ENCODE measurements around the gene CPB1.
"Not testable (repeated sequence)": the region's sequence is repeated elsewhere in the genome, so short reads cannot be mapped to it uniquely, and the experiment has no call there.

The CPB1 gene

DNA sequence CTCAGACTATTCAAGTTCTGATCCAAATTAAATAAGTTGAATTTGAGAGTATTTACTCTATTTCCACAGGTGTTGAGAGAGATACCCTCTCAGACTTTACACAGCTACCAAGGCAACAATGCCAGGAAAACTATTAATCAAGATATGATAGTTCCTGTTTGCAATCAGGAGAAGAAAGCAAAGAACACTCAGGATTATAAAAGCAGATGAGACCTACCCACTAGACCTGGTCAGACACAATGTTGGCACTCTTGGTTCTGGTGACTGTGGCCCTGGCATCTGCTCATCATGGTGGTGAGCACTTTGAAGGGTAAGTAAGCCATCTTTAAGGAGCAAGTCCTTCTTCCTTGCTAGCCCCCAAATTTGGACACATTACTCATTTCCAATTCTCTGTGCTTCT lies at the start of gene CPB1:
CPB1 (plus strand) TSS at position 227 of the 400 bp plus-strand sequence; CDS start at position 240, 13 bp downstream.
- no peak within 1 kb of the TSS for H3K4me3 ChIP-seq (ENCODE audit: low read length)
- TF ChIP-seq CTCF (IDR thresholded peaks at IDR 0.05; ENCODE audit: insufficient read depth, low read depth, low read length, missing control alignments) = no peak
- DNase-seq (ENCODE audit: low read depth) = no peak

GRCh38 chr3:148778926-148779325 lies 48.7 kb upstream of the CPB1 start:
- no peak for TF ChIP-seq CTCF (IDR thresholded peaks at IDR 0.05; ENCODE audit: insufficient read depth, low read depth, low read length, missing control alignments)
- H3K4me3 ChIP-seq (ENCODE audit: low read length) = no peak overlapping the region
- DNase-seq (ENCODE audit: low read depth) = no peak

DNA sequence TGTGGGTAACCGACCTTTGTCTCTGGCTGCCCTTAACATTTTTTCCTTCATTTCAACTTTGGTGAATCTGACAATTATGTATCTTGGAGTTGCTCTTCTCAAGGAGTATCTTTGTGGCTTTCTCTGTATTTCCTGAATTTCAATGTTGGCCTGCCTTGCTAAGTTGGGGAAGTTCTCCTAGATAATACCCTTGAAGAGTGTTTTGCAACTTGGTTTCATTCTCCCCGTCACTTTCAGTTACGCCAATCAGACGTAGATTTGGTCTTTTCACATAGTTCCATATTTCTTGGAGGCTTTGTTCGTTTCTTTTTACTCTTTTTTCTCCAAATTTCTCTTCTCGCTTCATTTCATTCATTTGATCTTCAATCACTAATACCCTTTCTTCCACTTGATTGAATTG lies 42.6 kb upstream of the CPB1 start:
- H3K4me3 ChIP-seq (ENCODE audit: low read length); DNase-seq (ENCODE audit: low read depth): not testable (repeated sequence)

GRCh38 chr3:148786159-148786558 lies 41.5 kb upstream of the CPB1 start:
- not testable (repeated sequence) for H3K4me3 ChIP-seq (ENCODE audit: low read length); DNase-seq (ENCODE audit: low read depth)

DNA sequence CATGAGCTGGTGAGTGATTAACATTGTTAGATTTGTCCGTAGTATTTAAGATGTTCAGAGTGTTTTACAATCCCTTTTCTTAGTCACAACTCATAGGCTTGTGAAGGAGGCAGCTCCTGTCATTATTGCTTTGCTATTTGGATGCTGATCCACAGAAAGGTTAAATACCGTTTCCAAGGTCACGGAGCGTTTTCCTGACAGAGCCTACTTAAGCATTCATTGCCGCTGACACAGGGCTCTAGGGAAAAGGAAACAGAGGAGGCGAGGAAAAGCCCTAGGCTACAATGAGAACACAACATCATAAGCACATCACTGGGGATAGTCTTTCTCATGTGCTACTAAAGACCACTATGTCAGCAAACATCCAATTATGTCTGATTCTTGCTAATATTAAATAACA lies 38.5 kb upstream of the CPB1 start:
- DNase-seq (ENCODE audit: low read depth) = no peak
- no peak for TF ChIP-seq CTCF (IDR thresholded peaks at IDR 0.05; ENCODE audit: insufficient read depth, low read depth, low read length, missing control alignments)
- no peak overlapping the region for H3K4me3 ChIP-seq (ENCODE audit: low read length)

DNA sequence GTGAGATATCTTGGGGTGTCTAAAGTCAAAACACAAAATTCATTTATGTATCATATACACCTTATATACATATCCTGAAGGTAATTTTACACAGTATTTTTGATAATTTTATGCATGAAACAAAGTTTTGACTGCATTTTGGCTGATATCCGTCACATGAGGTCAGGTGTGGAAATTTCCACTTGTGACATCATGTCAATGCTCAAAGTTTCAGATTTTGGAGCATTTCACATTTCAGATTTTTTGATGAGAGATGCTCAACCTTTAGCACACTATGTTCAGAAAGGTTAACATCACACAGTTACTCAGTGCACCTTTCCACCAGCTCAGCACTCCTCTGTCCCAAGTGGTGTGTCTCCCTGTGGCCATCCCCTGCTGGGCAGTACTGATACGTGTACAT lies 37.7 kb upstream of the CPB1 start:
- DNase-seq (ENCODE audit: low read depth) = no peak
- H3K4me3 ChIP-seq (ENCODE audit: low read length) = no peak overlapping the region
- no peak for TF ChIP-seq CTCF (IDR thresholded peaks at IDR 0.05; ENCODE audit: insufficient read depth, low read depth, low read length, missing control alignments)

- no peak for TF ChIP-seq CTCF (IDR thresholded peaks at IDR 0.05; ENCODE audit: insufficient read depth, low read depth, low read length, missing control alignments)
- DNase-seq (ENCODE audit: low read depth) = no peak
- no peak overlapping the region for H3K4me3 ChIP-seq (ENCODE audit: low read length)
Observed at GRCh38 chr3:148790370-148790769, 37.2 kb upstream of the CPB1 start.

DNA sequence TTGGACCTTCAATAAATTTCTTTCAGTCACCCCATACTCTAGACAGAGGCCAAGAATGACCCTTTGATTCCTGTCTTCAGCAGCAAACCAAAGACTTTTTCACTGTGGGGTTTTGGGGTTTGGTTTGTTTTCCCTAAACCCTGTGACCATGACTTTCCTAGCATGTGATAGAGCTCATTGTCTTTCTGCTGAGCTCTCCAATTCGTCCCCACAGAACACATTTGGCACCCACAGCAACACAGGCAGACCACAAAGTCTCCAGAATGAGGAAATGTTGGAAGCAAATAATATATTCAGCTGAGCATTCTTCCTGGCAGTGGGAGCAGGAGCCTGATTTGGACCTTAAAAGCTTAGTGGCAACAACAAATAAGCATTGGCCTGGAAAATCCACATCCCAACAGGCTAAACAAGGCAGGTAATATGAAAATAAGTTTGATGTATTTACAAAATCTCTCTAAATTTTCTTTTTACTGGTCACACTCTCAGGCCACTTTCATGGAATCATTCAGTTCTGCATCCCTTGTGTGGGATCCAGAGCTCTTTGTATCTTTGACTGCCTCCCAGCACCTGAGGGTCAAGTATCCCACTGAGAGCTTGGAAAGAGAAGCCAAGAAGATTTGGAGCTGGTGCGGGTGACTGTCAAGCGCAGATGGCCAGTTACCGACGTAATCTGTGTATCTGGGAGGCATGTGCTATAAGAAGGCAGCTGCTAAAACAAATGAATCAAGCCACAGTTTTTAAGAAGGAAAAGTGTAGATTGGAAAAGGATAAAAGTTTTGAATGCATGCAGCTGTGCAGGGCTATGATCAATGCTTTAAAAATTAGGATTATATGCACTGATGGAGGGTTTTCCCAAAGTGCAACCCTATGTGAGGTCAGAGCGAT lies 36.5 kb upstream of the CPB1 start:
- no peak overlapping the region for H3K4me3 ChIP-seq (ENCODE audit: low read length)
- TF ChIP-seq CTCF (IDR thresholded peaks at IDR 0.05; ENCODE audit: insufficient read depth, low read depth, low read length, missing control alignments) = no peak

More for the DNA sequence above, 36.5 kb upstream of the CPB1 start:
- no peak for DNase-seq (ENCODE audit: low read depth)
